ENCODE data around the gene FAM53B.

Gene FAM53B

DNA sequence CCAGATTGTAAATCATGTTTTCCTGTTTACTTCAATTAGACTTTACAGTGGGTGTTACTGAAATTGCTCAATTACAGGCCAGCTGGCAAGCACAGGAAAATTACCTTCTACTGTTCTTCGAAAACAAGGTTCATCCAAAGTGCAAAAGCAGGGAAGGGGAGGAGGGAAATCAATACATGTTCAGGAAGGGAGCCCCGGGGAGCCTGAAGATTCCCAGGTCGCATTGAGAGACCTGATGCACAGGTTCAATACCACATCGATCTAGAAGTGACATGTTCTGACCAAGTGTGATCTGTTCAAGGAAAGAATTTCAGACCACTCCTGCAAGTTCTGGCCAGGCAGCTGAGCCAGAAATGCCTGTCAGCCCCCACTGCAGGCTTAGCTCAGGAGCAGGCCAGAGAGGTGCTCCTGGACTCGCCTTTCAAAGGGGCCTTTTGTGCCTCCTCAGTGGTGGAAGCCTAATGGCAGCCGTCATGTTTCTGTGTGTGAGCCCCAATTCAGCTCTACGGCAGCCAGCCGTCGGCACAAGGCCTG lies 35.9 kb downstream of the FAM53B start:
- Histone ChIP-seq H3K4me3 (ENCODE audit: low read depth in 1 of 2, low read length in 1 of 2) (peak overlapping the region; percentile 9 to 52), H3K36me3 (peaks cover 33% of the 10 kb centered on the region), H3K27me3 (no peaks in the 10 kb centered on the region), H3K4me1 (ENCODE audit: control insufficient read depth in 1 of 2, insufficient read depth in 1 of 2, low read depth in 1 of 2, low read length in 1 of 2) (peaks cover 85 to 89% of the 10 kb centered on the region in 2 experiments), H3K27ac (peak overlapping the region; percentile 94), H3K9me3 (no peaks in the 10 kb centered on the region)
- TF ChIP-seq, protein P1, sequence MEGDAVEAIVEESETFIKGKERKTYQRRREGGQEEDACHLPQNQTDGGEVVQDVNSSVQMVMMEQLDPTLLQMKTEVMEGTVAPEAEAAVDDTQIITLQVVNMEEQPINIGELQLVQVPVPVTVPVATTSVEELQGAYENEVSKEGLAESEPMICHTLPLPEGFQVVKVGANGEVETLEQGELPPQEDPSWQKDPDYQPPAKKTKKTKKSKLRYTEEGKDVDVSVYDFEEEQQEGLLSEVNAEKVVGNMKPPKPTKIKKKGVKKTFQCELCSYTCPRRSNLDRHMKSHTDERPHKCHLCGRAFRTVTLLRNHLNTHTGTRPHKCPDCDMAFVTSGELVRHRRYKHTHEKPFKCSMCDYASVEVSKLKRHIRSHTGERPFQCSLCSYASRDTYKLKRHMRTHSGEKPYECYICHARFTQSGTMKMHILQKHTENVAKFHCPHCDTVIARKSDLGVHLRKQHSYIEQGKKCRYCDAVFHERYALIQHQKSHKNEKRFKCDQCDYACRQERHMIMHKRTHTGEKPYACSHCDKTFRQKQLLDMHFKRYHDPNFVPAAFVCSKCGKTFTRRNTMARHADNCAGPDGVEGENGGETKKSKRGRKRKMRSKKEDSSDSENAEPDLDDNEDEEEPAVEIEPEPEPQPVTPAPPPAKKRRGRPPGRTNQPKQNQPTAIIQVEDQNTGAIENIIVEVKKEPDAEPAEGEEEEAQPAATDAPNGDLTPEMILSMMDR (IDR thresholded peaks at IDR 0.05), result no peak

DNA sequence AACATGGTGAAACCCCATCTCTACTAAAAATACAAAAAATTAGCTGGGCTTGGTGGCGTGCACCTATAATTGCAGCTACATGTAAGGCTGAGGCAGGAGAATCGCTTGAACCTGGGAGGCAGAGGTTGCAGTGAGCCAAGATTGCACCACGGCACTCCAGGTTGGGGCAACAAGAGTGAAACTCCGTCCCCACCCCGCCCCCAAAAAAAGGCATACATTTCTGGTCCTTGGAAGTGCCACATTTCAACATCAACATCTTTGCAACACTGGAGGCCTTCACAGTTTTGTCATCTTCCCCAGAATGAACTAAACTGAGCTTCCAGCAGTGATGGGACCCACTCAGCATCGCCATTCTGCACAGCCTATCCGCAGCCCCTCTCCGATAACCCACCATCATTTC lies 36.6 kb downstream of the FAM53B start:
- peak overlapping the region; percentile 94 for H3K27ac ChIP-seq

DNA sequence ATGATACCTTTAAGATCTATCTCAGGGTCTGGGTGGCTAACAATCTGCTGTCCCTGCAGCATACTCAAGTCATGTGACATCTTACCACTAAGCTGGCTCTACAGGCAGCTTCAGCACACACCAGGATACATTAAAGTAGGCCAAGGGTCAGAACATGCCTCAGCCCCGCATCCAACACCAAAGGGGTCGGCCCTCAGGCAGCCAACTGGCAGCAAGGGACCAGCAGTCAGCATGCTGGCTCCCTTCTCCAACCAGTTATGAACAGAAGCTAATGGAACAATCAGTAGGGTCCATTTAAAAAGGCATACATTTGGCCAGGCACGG lies 37.1 kb downstream of the FAM53B start:
- TF ChIP-seq, protein P1 (IDR thresholded peaks at IDR 0.05), result no peak
- Histone ChIP-seq H3K36me3 (peaks cover 35% of the 10 kb centered on the region), H3K4me3 (ENCODE audit: low read depth in 1 of 2, low read length in 1 of 2) (peak overlapping the region; percentile 9 to 52), H3K27ac (peak overlapping the region; percentile 94), H3K9me3 (no peaks in the 10 kb centered on the region), H3K27me3 (no peaks in the 10 kb centered on the region), H3K4me1 (ENCODE audit: control insufficient read depth in 1 of 2, insufficient read depth in 1 of 2, low read depth in 1 of 2, low read length in 1 of 2) (peaks cover 93 to 95% of the 10 kb centered on the region in 2 experiments)

More for the DNA sequence above, 36.6 kb downstream of the FAM53B start:
- H3K36me3 ChIP-seq, result peaks cover 35% of the 10 kb centered on the region
- H3K9me3 ChIP-seq, result no peaks in the 10 kb centered on the region
- peak overlapping the region; percentile 9 to 52 for H3K4me3 ChIP-seq (ENCODE audit: low read depth in 1 of 2, low read length in 1 of 2)
- TF ChIP-seq, protein P1 (IDR thresholded peaks at IDR 0.05), result no peak
- H3K27me3 ChIP-seq, result no peaks in the 10 kb centered on the region
- H3K4me1 ChIP-seq (ENCODE audit: control insufficient read depth in 1 of 2, insufficient read depth in 1 of 2, low read depth in 1 of 2, low read length in 1 of 2), result peaks cover 88 to 91% of the 10 kb centered on the region in 2 experiments

DNA sequence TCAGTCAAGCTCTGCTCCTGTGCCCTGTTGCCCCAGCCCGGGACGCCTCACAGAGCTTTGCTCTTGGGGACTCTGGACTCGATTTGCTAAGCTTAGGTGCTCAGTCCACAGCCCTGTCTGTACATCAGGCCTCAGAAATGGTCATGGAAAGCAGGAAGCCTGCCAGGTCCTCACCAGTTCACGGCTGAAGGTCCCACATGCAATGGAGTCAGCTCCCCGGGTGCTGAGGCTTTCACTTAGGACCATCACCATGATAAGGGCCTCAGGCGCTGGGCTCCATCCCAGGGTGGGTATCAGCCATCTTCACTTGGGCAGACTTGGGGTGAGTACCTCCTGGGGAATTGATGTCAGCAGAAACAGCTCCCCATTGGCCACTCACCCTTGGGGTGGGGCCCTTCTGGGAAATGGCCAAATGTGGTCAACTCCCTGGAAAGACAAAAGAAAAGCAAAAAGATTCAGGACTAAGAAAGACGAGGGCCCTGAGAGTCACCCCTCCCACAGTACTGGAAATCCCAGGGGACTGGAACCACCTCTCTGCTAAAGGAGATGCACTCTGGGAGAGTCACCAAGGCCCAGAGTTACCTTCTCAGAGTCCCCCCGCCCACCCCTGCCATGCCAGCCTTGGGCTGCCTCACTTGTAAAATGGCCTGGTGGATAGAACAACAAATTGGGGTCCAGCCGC lies 37.6 kb downstream of the FAM53B start:
- Histone ChIP-seq H3K4me1 (ENCODE audit: control insufficient read depth in 1 of 2, insufficient read depth in 1 of 2, low read depth in 1 of 2, low read length in 1 of 2) (peaks cover 98 to 100% of the 10 kb centered on the region in 2 experiments), H3K27ac (peak overlapping the region; percentile 94), H3K9me3 (no peaks in the 10 kb centered on the region), H3K36me3 (peaks cover 35% of the 10 kb centered on the region), H3K27me3 (no peaks in the 10 kb centered on the region), H3K4me3 (ENCODE audit: low read depth in 1 of 2, low read length in 1 of 2) (peak overlapping the region; percentile 9 to 52)
- TF ChIP-seq, protein P1 (IDR thresholded peaks at IDR 0.05), result no peak

DNA sequence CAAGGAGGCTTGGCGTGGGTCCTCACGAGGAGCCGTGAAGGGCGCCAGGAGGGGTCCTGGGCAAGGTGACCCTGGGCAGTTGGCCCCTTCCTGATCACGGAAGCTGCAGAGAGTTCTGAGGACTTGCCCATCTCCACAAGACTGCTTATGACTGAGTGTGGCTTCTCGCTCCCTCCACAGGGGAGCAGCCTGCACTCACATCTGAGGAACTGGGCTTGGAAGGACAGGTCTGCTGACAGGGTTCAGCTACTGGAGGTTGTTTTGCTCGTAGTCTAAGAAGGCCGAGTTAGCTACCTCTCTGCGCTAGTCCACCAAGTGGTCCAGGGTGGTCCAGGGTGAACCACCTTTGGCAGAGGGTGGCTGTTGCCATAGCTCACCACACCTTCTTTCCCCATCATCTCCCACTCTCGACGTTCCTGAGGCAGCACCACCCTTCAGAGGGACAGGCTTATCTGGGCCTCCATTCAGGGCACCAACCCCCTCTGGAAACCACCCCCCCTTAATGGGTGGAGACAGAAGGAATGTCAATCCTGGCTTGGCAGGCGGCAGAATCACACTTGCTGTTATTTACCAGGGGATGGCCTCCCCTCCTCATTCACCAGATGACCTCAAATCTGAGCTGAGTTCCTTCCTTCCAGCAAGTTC lies 38.2 kb downstream of the FAM53B start:
- H3K4me1 ChIP-seq (ENCODE audit: control insufficient read depth in 1 of 2, insufficient read depth in 1 of 2, low read depth in 1 of 2, low read length in 1 of 2), result peaks cover 99 to 100% of the 10 kb centered on the region in 2 experiments
- H3K36me3 ChIP-seq, result peaks cover 35% of the 10 kb centered on the region
- TF ChIP-seq, protein P1 (IDR thresholded peaks at IDR 0.05), result no peak
- H3K9me3 ChIP-seq, result no peaks in the 10 kb centered on the region
- H3K27me3 ChIP-seq, result no peaks in the 10 kb centered on the region
- peak overlapping the region; percentile 94 for H3K27ac ChIP-seq
- H3K4me3 ChIP-seq (ENCODE audit: low read depth in 1 of 2, low read length in 1 of 2), result peak overlapping the region in 1 of 2 experiments; percentile 52
